GM21619 (cell line): Measurements from ENCODE around the gene MACROD2.

Experiments used
- ATAC-seq: cut with Tn5 transposase; IDR thresholded peaks from one replicate; pipeline ENCODE4 v1.9.1; 2021; ENCODE audit not compliant: unreplicated experiment

MACROD2 gene

GRCh38 chr20:15625981-15626380 lies 1630.7 kb downstream of the MACROD2 start:
- no peak for ATAC-seq

GRCh38 chr20:15627089-15627488 lies 1631.8 kb downstream of the MACROD2 start:
- ATAC-seq: no peak

GRCh38 chr20:15627501-15627903 lies 1632.2 kb downstream of the MACROD2 start:
- no peak for ATAC-seq

- ATAC-seq: no peak
These were observed 1633.6 kb downstream of the MACROD2 start for GRCh38 chr20:15628851-15629353.

GRCh38 chr20:15630360-15630759 lies 1635.0 kb downstream of the MACROD2 start:
- no peak for ATAC-seq

GRCh38 chr20:15632680-15633079 lies 1637.4 kb downstream of the MACROD2 start:
- no peak for ATAC-seq

- no peak for ATAC-seq
These were observed 1638.8 kb downstream of the MACROD2 start for GRCh38 chr20:15634102-15634501.

- ATAC-seq: no peak
These were observed 1642.2 kb downstream of the MACROD2 start for GRCh38 chr20:15637546-15637945.

- no peak for ATAC-seq
These were observed 1642.8 kb downstream of the MACROD2 start for GRCh38 chr20:15637950-15638754.

- ATAC-seq: no peak
These were observed 1643.5 kb downstream of the MACROD2 start for GRCh38 chr20:15638816-15639215.

GRCh38 chr20:15639839-15640238 lies 1644.5 kb downstream of the MACROD2 start:
- ATAC-seq: no peak

- ATAC-seq: no peak
These were observed 1646.8 kb downstream of the MACROD2 start for GRCh38 chr20:15642109-15642508.

GRCh38 chr20:15642676-15643075 lies 1647.4 kb downstream of the MACROD2 start:
- no peak for ATAC-seq

- no peak for ATAC-seq
These were observed 1648.4 kb downstream of the MACROD2 start for GRCh38 chr20:15643713-15644112.

GRCh38 chr20:15645816-15646215 lies 1650.5 kb downstream of the MACROD2 start:
- no peak for ATAC-seq

- ATAC-seq: no peak
These were observed 1658.3 kb downstream of the MACROD2 start for GRCh38 chr20:15653396-15654207.

- ATAC-seq: peak; percentile 99
These were observed 1658.9 kb downstream of the MACROD2 start for GRCh38 chr20:15654208-15654649.

- no peak for ATAC-seq
These were observed 1660.1 kb downstream of the MACROD2 start for GRCh38 chr20:15655295-15655874.

- no peak for ATAC-seq
These were observed 1660.8 kb downstream of the MACROD2 start for GRCh38 chr20:15656124-15656523.

- no peak for ATAC-seq
These were observed 1663.0 kb downstream of the MACROD2 start for GRCh38 chr20:15658295-15658694.

- no peak for ATAC-seq
These were observed 1677.9 kb downstream of the MACROD2 start for GRCh38 chr20:15673206-15673605.
